Glutamatergic neuron (in vitro differentiated cells): ENCODE data around the gene WWTR1. TPM values are rescaled to one million over a fixed set of nuclear protein-coding genes. Genes with fewer than 3 reads are reported as not detected.

Source experiments
- DNase-seq: peaks from one replicate; pipeline ENCODE4 v3.0.0; 2022
- H3K27ac Mint-ChIP-seq: one replicate; pipeline ENCODE4 v1.8.0; 2020; ENCODE audit warnings: mild to moderate bottlenecking, mixed read lengths, inconsistent platforms; ENCODE audit not compliant: unreplicated experiment
- H3K27me3 Mint-ChIP-seq: one replicate; pipeline ENCODE4 v1.8.0; 2020; ENCODE audit warnings: mild to moderate bottlenecking, moderate library complexity, mixed read lengths, inconsistent platforms; ENCODE audit not compliant: unreplicated experiment
- H3K36me3 Mint-ChIP-seq: one replicate; pipeline ENCODE4 v1.8.0; 2020; ENCODE audit warnings: mild to moderate bottlenecking, mixed read lengths, inconsistent platforms; ENCODE audit not compliant: unreplicated experiment
- H3K4me1 Mint-ChIP-seq: one replicate; pipeline ENCODE4 v1.8.0; 2020; ENCODE audit warnings: mild to moderate bottlenecking, low read depth, mixed read lengths, inconsistent platforms; ENCODE audit not compliant: unreplicated experiment
- H3K4me3 Mint-ChIP-seq: one replicate; pipeline ENCODE4 v1.8.0; 2020; ENCODE audit warnings: mild to moderate bottlenecking, mixed read lengths, inconsistent platforms; ENCODE audit not compliant: unreplicated experiment
- H3K9me3 Mint-ChIP-seq: one replicate; pipeline ENCODE4 v1.8.0; 2020; ENCODE audit warnings: mild to moderate bottlenecking, moderate library complexity, mixed read lengths, inconsistent platforms; ENCODE audit not compliant: unreplicated experiment
- CTCF ChIP-seq: fragments of 200-600 bp; sonication (generic); IDR thresholded peaks from one replicate; pipeline ENCODE4 v1.5.0; 2021; ENCODE audit not compliant: partially characterized antibody, unreplicated experiment
- total RNA-seq: library from RNA; stranded (reverse); fragmentation: NEBNext Ultra II Directional; extraction: Animal tissue kit (Norgen Biotek cat#: 25700); gene quantifications from one replicate; pipeline ENCODE4 v1.2.1, GENCODE V29; 2021; ENCODE audit not compliant: unreplicated experiment

The WWTR1 gene
- total RNA-seq, 1 donor from 2014 or later, result 2.3 TPM

GRCh38 chr3:149479621-149480325 is 178.1 kb downstream of the WWTR1 start:
- no peaks in the 10 kb centered on the region for H3K27me3 Mint-ChIP-seq
- H3K36me3 Mint-ChIP-seq, result no peaks in the 10 kb centered on the region
- no peaks in the 10 kb centered on the region for H3K9me3 Mint-ChIP-seq
- H3K27ac Mint-ChIP-seq, result no peak overlapping the region
- TF ChIP-seq CTCF, result no peak
- peaks cover 7% of the 10 kb centered on the region for H3K4me1 Mint-ChIP-seq
- H3K4me3 Mint-ChIP-seq, result no peak overlapping the region
- DNase-seq, result no peak

- Mint-ChIP-seq H3K36me3 (no peaks in the 10 kb centered on the region), H3K9me3 (no peaks in the 10 kb centered on the region), H3K4me3 (no peak overlapping the region), H3K4me1 (peaks cover 16% of the 10 kb centered on the region), H3K27me3 (peaks cover 2% of the 10 kb centered on the region), H3K27ac (no peak overlapping the region)
- no peak for TF ChIP-seq CTCF
- DNase-seq, result no peak
Observed at GRCh38 chr3:149476225-149476624, 181.6 kb downstream of the WWTR1 start.

- no peak for DNase-seq
- Mint-ChIP-seq H3K36me3 (no peaks in the 10 kb centered on the region), H3K27ac (no peak overlapping the region), H3K9me3 (no peaks in the 10 kb centered on the region), H3K4me1 (peaks cover 16% of the 10 kb centered on the region), H3K4me3 (no peak overlapping the region), H3K27me3 (peaks cover 2% of the 10 kb centered on the region)
- TF ChIP-seq CTCF, result no peak
Observed at GRCh38 chr3:149475451-149476060, 182.3 kb downstream of the WWTR1 start.

GRCh38 chr3:149474250-149474817 is 183.5 kb downstream of the WWTR1 start, which contains the start of gene TM4SF4:
Gene TM4SF4, plus strand, starts transcription at chr3:149474697. Its CDS starts 181 bp downstream, at chr3:149474878.
- H3K27me3 Mint-ChIP-seq, result peaks cover 2% of the 10 kb centered on the region
- no peak for TF ChIP-seq CTCF
- no peak within 1 kb of the TSS for H3K4me3 Mint-ChIP-seq
- no peaks in the 10 kb centered on the region for H3K36me3 Mint-ChIP-seq
- H3K27ac Mint-ChIP-seq, result no peak within 1 kb of the TSS
- DNase-seq, result no peak
- peaks cover 10% of the 10 kb centered on the region for H3K4me1 Mint-ChIP-seq
- no peaks in the 10 kb centered on the region for H3K9me3 Mint-ChIP-seq
